Measurements from ENCODE around the gene RILPL1.
"Not testable (repeated sequence)": the region's sequence is repeated elsewhere in the genome, so short reads cannot be mapped to it uniquely, and the experiment has no call there.

RILPL1 gene

DNA sequence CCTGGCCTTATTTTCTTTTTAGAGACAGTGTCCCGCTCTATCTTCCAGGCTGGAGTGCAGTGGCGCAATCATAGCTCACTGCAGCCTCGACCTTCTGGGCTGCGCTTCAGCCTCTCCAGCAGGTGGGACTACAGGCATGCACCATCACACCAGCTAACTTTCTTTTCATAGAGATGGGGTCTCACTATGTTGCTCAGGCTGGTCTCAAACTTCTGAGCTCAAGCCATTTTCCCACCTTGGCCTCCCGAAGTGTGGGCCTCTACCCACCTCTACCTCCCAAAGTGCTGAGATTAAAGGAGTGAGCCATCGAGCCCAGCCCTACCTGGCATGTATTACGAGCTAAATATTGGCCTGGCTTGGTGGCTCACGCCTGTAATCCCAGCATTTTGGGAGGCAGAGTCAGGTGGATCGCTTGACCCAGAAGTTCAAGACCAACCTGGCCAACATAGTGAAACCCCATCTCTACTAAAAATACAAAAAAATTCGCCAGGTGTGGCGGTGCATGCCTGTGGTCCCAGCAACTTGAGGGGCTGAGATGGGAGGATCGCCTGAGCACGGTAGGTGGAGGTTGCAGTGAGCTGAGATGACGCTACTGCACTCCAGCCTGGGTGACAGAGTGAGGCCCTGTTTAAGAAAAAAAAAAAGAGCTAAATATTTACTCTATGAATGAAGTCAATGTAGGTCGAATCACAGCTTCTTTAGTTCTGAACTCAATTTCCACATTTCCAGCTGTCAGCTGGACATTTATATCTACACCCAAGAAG lies 7.6 kb upstream of the RILPL1 start:
- TF ChIP-seq, protein P1, sequence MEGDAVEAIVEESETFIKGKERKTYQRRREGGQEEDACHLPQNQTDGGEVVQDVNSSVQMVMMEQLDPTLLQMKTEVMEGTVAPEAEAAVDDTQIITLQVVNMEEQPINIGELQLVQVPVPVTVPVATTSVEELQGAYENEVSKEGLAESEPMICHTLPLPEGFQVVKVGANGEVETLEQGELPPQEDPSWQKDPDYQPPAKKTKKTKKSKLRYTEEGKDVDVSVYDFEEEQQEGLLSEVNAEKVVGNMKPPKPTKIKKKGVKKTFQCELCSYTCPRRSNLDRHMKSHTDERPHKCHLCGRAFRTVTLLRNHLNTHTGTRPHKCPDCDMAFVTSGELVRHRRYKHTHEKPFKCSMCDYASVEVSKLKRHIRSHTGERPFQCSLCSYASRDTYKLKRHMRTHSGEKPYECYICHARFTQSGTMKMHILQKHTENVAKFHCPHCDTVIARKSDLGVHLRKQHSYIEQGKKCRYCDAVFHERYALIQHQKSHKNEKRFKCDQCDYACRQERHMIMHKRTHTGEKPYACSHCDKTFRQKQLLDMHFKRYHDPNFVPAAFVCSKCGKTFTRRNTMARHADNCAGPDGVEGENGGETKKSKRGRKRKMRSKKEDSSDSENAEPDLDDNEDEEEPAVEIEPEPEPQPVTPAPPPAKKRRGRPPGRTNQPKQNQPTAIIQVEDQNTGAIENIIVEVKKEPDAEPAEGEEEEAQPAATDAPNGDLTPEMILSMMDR (IDR thresholded peaks at IDR 0.05; ENCODE audit: low read length, missing control alignments): no peak

DNA sequence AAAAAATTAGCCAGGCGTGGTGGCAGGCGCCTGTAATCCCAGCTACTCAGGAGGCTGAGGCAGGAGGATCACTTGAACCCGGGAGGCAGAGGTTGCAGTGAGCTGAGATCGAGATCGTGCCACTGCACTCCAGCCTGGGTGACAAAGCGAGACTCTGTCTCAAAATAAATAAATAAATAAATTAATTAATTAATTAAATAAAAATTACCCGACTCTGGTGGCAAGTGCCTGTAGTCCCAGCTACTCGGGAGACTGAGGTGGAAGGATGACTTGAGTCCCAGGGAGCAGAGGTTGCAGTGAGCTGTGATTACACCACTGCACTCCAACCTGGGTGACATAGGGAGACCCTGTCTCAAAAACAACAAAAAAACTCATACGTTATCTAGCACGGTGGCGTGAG lies 2.4 kb upstream of the RILPL1 start:
- not testable (repeated sequence) for H3K4me3 ChIP-seq (replicated peaks; ENCODE audit: low read depth, low read length); DNase-seq (ENCODE audit: low read depth)

More for the DNA sequence above, 7.6 kb upstream of the RILPL1 start:
- H3K4me3 ChIP-seq (replicated peaks; ENCODE audit: low read depth, low read length): no peak overlapping the region
- no peak for DNase-seq (ENCODE audit: low read depth)

DNA sequence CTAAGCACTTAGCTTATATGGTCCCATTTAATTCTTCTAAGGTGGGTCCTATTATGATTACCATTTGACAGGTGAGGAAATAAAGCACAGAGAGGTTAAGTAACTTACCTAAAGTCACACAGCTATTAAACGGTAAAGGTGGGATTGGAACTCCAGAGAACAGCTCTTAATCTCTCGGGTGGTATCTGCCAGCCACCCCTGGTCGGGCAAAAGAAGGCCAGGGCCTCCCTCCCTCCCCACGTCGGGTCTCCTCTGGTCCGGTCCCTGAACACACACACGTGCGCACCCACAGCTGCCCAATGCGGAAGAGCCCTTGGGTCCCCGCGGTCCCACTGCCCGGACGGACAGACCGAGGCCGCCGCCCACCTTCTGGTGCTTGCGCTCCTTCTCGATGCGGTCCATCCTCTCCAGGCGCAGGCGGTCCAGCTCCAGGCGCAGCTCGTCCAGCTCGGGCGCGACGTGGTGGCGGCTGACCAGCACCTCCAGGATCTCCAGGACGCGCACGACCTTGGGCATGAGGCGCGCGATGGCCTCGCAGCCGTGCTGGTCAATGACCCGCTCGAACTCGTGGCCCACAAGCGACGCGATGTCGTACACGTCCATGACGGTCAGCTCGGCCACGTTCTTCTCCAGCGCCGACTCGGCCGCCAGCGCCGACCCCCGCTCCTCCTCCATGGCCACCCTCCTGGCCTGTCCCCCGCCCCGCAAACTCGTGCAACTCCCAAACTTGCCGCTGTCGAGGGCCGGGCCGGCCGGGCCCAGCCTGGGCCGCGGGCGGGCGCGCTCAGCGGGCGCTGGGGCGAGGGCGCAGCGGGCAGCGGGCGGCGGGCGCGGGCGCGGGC lies 490 bp downstream of the RILPL1 start:
- TF ChIP-seq, protein P1 (IDR thresholded peaks at IDR 0.05; ENCODE audit: low read length, missing control alignments): no peak
- DNase-seq (ENCODE audit: low read depth): peak; percentile 35

GRCh38 chr12:123532019-123532418 lies 1.5 kb downstream of the RILPL1 start:
- peak overlapping the region; percentile 73 for H3K4me3 ChIP-seq (replicated peaks; ENCODE audit: low read depth, low read length)
- DNase-seq (ENCODE audit: low read depth): peak; percentile 50
- TF ChIP-seq, protein P1 (IDR thresholded peaks at IDR 0.05; ENCODE audit: low read length, missing control alignments): no peak

More for the DNA sequence above, 490 bp downstream of the RILPL1 start:
- peak overlapping the region; percentile 73 for H3K4me3 ChIP-seq (replicated peaks; ENCODE audit: low read depth, low read length)

- TF ChIP-seq, protein P1 (IDR thresholded peaks at IDR 0.05; ENCODE audit: low read length, missing control alignments): no peak
- DNase-seq (ENCODE audit: low read depth): no peak
- H3K4me3 ChIP-seq (replicated peaks; ENCODE audit: low read depth, low read length): no peak overlapping the region
Measured at GRCh38 chr12:123531091-123531490, 2.4 kb downstream of the RILPL1 start.

DNA sequence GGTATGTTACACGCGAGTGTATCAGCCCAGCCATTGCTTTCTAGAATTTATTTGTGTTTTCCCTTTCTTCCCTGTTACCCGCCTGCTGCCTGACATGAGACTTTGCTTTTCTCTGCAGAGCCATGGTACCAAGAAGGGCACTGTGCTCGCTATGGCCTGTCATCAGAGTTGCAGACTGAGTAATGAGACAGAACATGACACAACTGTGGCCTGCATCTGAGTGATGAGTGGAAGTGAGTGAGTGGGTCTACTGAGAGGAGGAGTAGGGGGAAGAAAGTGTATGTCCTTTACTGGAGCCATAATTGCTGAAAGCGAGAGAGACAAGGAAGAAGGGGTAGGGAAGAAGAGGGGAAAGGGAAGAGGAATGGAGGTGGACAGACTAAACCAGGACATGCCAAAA lies 2.9 kb downstream of the RILPL1 start:
- TF ChIP-seq, protein P1 (IDR thresholded peaks at IDR 0.05; ENCODE audit: low read length, missing control alignments): no peak
- H3K4me3 ChIP-seq (replicated peaks; ENCODE audit: low read depth, low read length): no peak overlapping the region
- no peak for DNase-seq (ENCODE audit: low read depth)

DNA sequence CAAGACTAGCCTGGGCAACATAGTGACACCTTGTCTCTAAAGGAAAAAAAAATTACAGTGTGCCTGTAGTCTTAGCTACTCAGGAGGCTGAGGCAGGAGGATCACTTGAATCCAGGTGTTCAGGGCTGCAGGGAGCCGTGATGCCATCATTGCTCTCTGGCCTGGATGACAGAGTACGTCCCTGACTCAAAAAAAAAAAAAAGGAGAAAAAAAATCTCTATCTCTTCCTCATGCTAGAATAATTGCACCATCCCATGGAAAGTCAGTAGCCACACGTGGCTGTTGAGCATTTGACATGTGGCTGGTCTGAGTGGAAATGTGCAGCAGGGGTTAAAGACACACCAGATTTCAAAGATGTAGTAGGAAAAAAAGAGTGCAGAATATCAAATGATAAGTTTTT lies 3.8 kb downstream of the RILPL1 start:
- TF ChIP-seq, protein P1 (IDR thresholded peaks at IDR 0.05; ENCODE audit: low read length, missing control alignments): no peak
- DNase-seq (ENCODE audit: low read depth): no peak
- no peak overlapping the region for H3K4me3 ChIP-seq (replicated peaks; ENCODE audit: low read depth, low read length)
